HepG2 (cell line): ENCODE results near the gene CDK18. TPM values are rescaled to one million over a fixed set of nuclear protein-coding genes. Genes with fewer than 3 reads are reported as not detected.
A peak's percentile ranks its signal among the peaks of the same experiment; 100 is the strongest.

Source experiments
- ATF4 ChIP-seq, 2 experiments: fragments of 450-650 bp in 1 of 2; sonication (generic) in 1 of 2; formaldehyde crosslinking; IDR thresholded peaks; 2 replicates each; pipeline versions ENCODE4 v1.5.0 to v1.8.0; 2020 to 2022; ENCODE audit warnings: mild to moderate bottlenecking in 1 of 2, missing genetic modification reagents in 1 of 2
- BRCA1 ChIP-seq: sonication (generic); formaldehyde crosslinking; IDR thresholded peaks from 2 replicates; pipeline ENCODE4 v1.4.0; 2020; ENCODE audit warnings: missing genetic modification reagents
- CENPX ChIP-seq: sonication (generic); formaldehyde crosslinking; IDR thresholded peaks from 2 replicates; pipeline ENCODE4 v1.9.0; 2021; ENCODE audit warnings: mild to moderate bottlenecking, missing genetic modification reagents, moderate library complexity
- FOXJ3 ChIP-seq: sonication (generic); formaldehyde crosslinking; IDR thresholded peaks from 2 replicates; pipeline ENCODE4 v1.4.0; 2020; ENCODE audit warnings: missing genetic modification reagents, mild to moderate bottlenecking, borderline replicate concordance
- GMEB2 ChIP-seq: IDR thresholded peaks from 2 replicates; pipeline ENCODE4 v1.6.1; 2016; ENCODE audit warnings: missing biosample characterization, missing genetic modification reagents, low read depth
- GRHL1 ChIP-seq: sonication (generic); formaldehyde crosslinking; conservative IDR thresholded peaks from 2 replicates; pipeline ENCODE4 v1.8.0; 2022; ENCODE audit warnings: missing genetic modification reagents
- HMGXB4 ChIP-seq, 2 experiments: sonication (generic) in 1 of 2; formaldehyde crosslinking in 1 of 2; IDR thresholded peaks; 2 replicates each; pipeline versions ENCODE4 v1.4.0 to v1.6.1; 2018 to 2020; ENCODE audit warnings: missing genetic modification reagents in 2 of 2, borderline replicate concordance in 1 of 2, low read depth in 1 of 2, mild to moderate bottlenecking in 1 of 2, missing biosample characterization in 1 of 2
- IRF2 ChIP-seq: IDR thresholded peaks from 2 replicates; pipeline ENCODE4 v1.6.1; 2018; ENCODE audit warnings: missing genetic modification reagents, missing compliant biosample characterization
- NCOA5 ChIP-seq: sonication (generic); formaldehyde crosslinking; IDR thresholded peaks from 2 replicates; pipeline ENCODE4 v1.4.0; 2020; ENCODE audit warnings: missing genetic modification reagents
- NR1H2 ChIP-seq: sonication (generic); formaldehyde crosslinking; IDR thresholded peaks from 2 replicates; pipeline ENCODE4 v1.8.1; 2022; ENCODE audit warnings: low read depth, missing genetic modification reagents, borderline replicate concordance
- REL ChIP-seq: sonication (generic); formaldehyde crosslinking; conservative IDR thresholded peaks from 2 replicates; pipeline ENCODE4 v1.8.0; 2022; ENCODE audit warnings: mild to moderate bottlenecking, missing genetic modification reagents, moderate library complexity
- RFXAP ChIP-seq: sonication (generic); formaldehyde crosslinking; IDR thresholded peaks from 2 replicates; pipeline ENCODE4 v1.4.0; 2020; ENCODE audit warnings: missing genetic modification reagents, borderline replicate concordance
- SKI ChIP-seq: fragments of 450-650 bp; IDR thresholded peaks from one replicate; pipeline ENCODE4 v1.6.1; 2018; ENCODE audit warnings: mild to moderate bottlenecking; ENCODE audit not compliant: partially characterized antibody
- TAF1 ChIP-seq: sonication (generic); formaldehyde crosslinking; IDR thresholded peaks from 2 replicates; pipeline ENCODE4 v1.4.0; 2020; ENCODE audit warnings: missing genetic modification reagents
- TOE1 ChIP-seq: sonication (generic); formaldehyde crosslinking; IDR thresholded peaks from 2 replicates; pipeline ENCODE4 v1.4.0; 2020; ENCODE audit warnings: mild to moderate bottlenecking, missing genetic modification reagents
- TRIM22 ChIP-seq: fragments of 450-650 bp; IDR thresholded peaks from 2 replicates; pipeline ENCODE4 v1.6.1; 2017
- ZNF264 ChIP-seq: sonication (generic); formaldehyde crosslinking; IDR thresholded peaks from 2 replicates; pipeline ENCODE4 v1.4.0; 2020; ENCODE audit warnings: missing genetic modification reagents
- ZNF570 ChIP-seq: sonication (generic); formaldehyde crosslinking; IDR thresholded peaks from 2 replicates; pipeline ENCODE4 v1.4.0; 2020; ENCODE audit warnings: mild to moderate bottlenecking, missing genetic modification reagents, borderline replicate concordance
- ZNF710 ChIP-seq: sonication (generic); formaldehyde crosslinking; IDR thresholded peaks from 2 replicates; pipeline ENCODE4 v1.5.0; 2020; ENCODE audit warnings: mild to moderate bottlenecking, missing genetic modification reagents, borderline replicate concordance
- ZNF749 ChIP-seq: sonication (generic); formaldehyde crosslinking; IDR thresholded peaks from 2 replicates; pipeline ENCODE4 v1.8.0; 2022; ENCODE audit warnings: mild to moderate bottlenecking, missing genetic modification reagents, moderate library complexity, borderline replicate concordance
- polyA plus RNA-seq, 8 experiments: library from polyadenylated mRNA; depleted of rRNA in 3 of 8; stranded (reverse) in 7 of 8; unstranded in 1 of 8; fragments of >200 nt; fragmentation: Illumina TruSeq in 4 of 8; extraction: Trizol in 4 of 8; gene quantifications; 2 replicates each; pipeline versions ENCODE4 v1.2.1 to v1.2.3, GENCODE V29; 2011 to 2016; ENCODE audit warnings: low read depth in 4 of 8, missing spikeins in 1 of 8, mixed read lengths in 1 of 8; ENCODE audit not compliant: insufficient read depth in 1 of 8
- total RNA-seq, 5 experiments: library from RNA; depleted of rRNA; stranded (reverse); fragments of >200 nt; fragmentation: Illumina TruSeq; extraction: Trizol; gene quantifications; 2 replicates each; pipeline ENCODE4 v1.2.3, GENCODE V29; 2016; ENCODE audit warnings: low read depth in 1 of 5

The CDK18 gene
- total and polyA plus RNA-seq, 2 of the 13 experiments (the other 11 are each of a cell fraction or from before 2014, with no cell fraction given), result 6.4 to 38.8 TPM

- TF ChIP-seq ZNF710 (CRISPR knock-in tag) (no peak), IRF2 (0 out of 2 replicates have a peak, but pooled peaks have one; percentile 30), NCOA5 (CRISPR knock-in tag) (no peak), NR1H2 (CRISPR knock-in tag) (no peak), TAF1 (no peak), ZNF570 (no peak), ZNF749 (CRISPR knock-in tag) (no peak), ZNF264 (CRISPR knock-in tag) (no peak), SKI (no peak), FOXJ3 (CRISPR knock-in tag) (no peak), ATF4 (CRISPR knock-in tag; IDR thresholded peaks at IDR 0.05) (peak in 1 of 2 experiments; percentile 43; a peak in 1 of 4 replicates), GRHL1 (no peak), REL (CRISPR knock-in tag) (no peak), HMGXB4 (CRISPR knock-in tag; IDR thresholded peaks at IDR 0.05; ENCODE audit: borderline replicate concordance in 1 of 2, low read depth in 1 of 2) (0 out of 4 replicates have a peak, but pooled peaks of 1 of the 2 experiments have one; percentile 26), TOE1 (CRISPR knock-in tag) (no peak), CENPX (CRISPR knock-in tag) (no peak), TRIM22 (no peak), RFXAP (CRISPR knock-in tag) (no peak), GMEB2 (no peak), BRCA1 (no peak)
These were observed 16.3 kb upstream of the CDK18 start (continued) for GRCh38 chr1:205488074-205488723.
